Astrocyte (in vitro differentiated cells and primary cell): Measurements from ENCODE around the gene CYBC1. TPM values are rescaled to one million over a fixed set of nuclear protein-coding genes. Genes with fewer than 3 reads are reported as not detected.

Experiments
- DNase-seq: peaks from one replicate; pipeline ENCODE4 v3.0.0-alpha.2; 2010; ENCODE audit warnings: low read depth
- FAIRE-seq: peaks from 2 replicates; lab custom pipeline; 2011; peaks lifted over from hg19 to GRCh38; lab: Jason Lieb, UNC
- H2AFZ ChIP-seq: 2 replicates; pipeline ENCODE4 v1.6.0; 2012; ENCODE audit warnings: low read depth, low read length, inconsistent platforms
- H3K27ac ChIP-seq: 2 replicates; pipeline ENCODE4 v1.5.1; 2011; ENCODE audit warnings: low read depth, low read length, inconsistent platforms
- H3K27me3 ChIP-seq: 2 replicates; pipeline ENCODE4 v1.6.0; 2011; ENCODE audit warnings: low read length, inconsistent platforms; ENCODE audit not compliant: insufficient read depth
- H3K36me3 ChIP-seq: 2 replicates; pipeline ENCODE4 v1.5.1; 2011; ENCODE audit warnings: low read length, inconsistent platforms; ENCODE audit not compliant: insufficient read depth
- H3K4me1 ChIP-seq: 2 replicates; pipeline ENCODE4 v1.5.1; 2011; ENCODE audit warnings: low read length, inconsistent platforms; ENCODE audit not compliant: insufficient read depth
- H3K4me2 ChIP-seq: 2 replicates; pipeline ENCODE4 v1.6.0; 2012; ENCODE audit warnings: low read length, inconsistent platforms
- H3K4me3 ChIP-seq: 2 replicates; pipeline ENCODE4 v1.5.1; 2011; ENCODE audit warnings: low read depth, mild to moderate bottlenecking, low read length, inconsistent platforms; ENCODE audit not compliant: insufficient read depth
- H3K79me2 ChIP-seq: 2 replicates; pipeline ENCODE4 v1.6.0; 2012; ENCODE audit warnings: mild to moderate bottlenecking, low read length, inconsistent platforms; ENCODE audit not compliant: insufficient read depth
- H3K9ac ChIP-seq: 2 replicates; pipeline ENCODE4 v1.6.0; 2012; ENCODE audit warnings: mild to moderate bottlenecking, low read length, inconsistent platforms
- H3K9me3 ChIP-seq: 2 replicates; pipeline ENCODE4 v1.5.1; 2012; ENCODE audit warnings: low read depth, mild to moderate bottlenecking, low read length, inconsistent platforms; ENCODE audit not compliant: insufficient read depth
- H4K20me1 ChIP-seq: 2 replicates; pipeline ENCODE4 v1.6.0; 2012; ENCODE audit warnings: low read length, inconsistent platforms; ENCODE audit not compliant: insufficient read depth
- H3K27ac Mint-ChIP-seq: one replicate; pipeline ENCODE4 v1.8.0; 2021; ENCODE audit warnings: mild to moderate bottlenecking, mixed read lengths; ENCODE audit not compliant: unreplicated experiment
- H3K27me3 Mint-ChIP-seq: one replicate; pipeline ENCODE4 v1.8.0; 2021; ENCODE audit warnings: low read depth, mixed read lengths; ENCODE audit not compliant: unreplicated experiment
- H3K36me3 Mint-ChIP-seq: one replicate; pipeline ENCODE4 v1.8.0; 2021; ENCODE audit warnings: low read depth, mixed read lengths; ENCODE audit not compliant: unreplicated experiment
- H3K4me1 Mint-ChIP-seq: one replicate; pipeline ENCODE4 v1.8.0; 2021; ENCODE audit warnings: low read depth, mixed read lengths; ENCODE audit not compliant: unreplicated experiment
- H3K4me3 Mint-ChIP-seq: one replicate; pipeline ENCODE4 v1.8.0; 2021; ENCODE audit warnings: mild to moderate bottlenecking, moderate library complexity, mixed read lengths; ENCODE audit not compliant: unreplicated experiment
- H3K9me3 Mint-ChIP-seq: one replicate; pipeline ENCODE4 v1.8.0; 2021; ENCODE audit warnings: mild to moderate bottlenecking, mixed read lengths; ENCODE audit not compliant: unreplicated experiment
- EZH2 ChIP-seq: IDR thresholded peaks from 2 replicates; pipeline ENCODE4 v1.6.1; 2012; ENCODE audit warnings: mild to moderate bottlenecking, low read length, inconsistent platforms; ENCODE audit not compliant: insufficient read depth
- total RNA-seq: library from RNA; stranded (reverse); gene quantifications from 2 replicates; pipeline ENCODE4 v1.2.1, GENCODE V29; 2021
- TF ChIP-seq, protein P1 (sequence below): IDR thresholded peaks from 2 replicates; pipeline ENCODE4 v1.5.1; 2011; ENCODE audit warnings: low read depth, mild to moderate bottlenecking, inconsistent platforms, low read length, moderate library complexity; ENCODE audit not compliant: insufficient read depth

The CYBC1 gene
- total RNA-seq, 1 donor from 2014 or later: 67.3 TPM

DNA sequence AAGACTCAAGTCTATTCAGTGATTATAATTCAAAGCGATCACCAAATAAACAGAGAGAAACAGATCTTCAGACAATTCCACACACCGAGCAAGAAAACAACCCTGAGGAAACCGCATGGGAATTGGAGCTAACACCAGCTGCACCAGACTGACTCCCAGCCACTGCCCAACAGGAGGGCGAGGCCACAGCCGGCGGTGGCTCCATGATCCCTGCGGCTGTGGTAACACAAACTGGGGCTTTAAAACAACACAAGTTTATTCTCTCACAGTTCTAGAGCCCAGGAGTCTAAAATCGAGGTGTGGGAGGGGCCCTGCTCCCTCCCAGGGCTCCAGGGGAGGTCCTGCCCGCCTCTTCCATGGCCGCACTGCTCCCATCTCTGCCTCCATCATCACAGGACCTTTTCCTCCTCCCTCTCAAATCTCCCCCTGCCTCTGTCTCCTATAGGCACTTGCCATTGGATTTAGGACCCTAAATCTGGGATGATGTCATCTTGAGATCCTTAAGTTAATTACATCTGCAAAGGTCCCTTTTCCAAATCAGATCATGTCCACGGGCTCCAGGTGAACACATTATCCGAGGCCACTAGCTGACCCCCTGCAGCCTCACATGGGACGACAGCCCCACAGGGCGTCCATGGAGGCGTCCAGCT lies 42.1 kb downstream of the CYBC1 start:
- FAIRE-seq: no peak

DNA sequence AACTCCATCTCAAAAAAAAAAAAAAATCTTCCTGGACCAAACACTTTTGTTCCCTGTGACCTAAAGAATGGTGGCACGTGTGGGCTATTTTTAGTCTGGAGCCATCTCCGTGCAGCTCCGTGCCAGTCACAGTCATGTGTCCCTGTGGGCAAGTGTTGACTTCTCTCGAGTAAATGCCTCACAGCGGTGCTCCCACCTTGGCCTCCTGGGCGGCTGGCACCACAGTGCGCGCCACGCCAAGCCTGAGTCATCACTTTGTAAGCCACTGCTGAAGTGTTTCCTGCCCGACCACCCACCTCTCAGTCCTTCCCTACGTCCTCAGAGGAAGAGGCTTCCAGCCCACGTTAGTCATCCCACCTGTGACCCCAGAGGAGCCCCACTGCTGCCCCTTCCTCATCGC lies 43.3 kb downstream of the CYBC1 start:
- no peak overlapping the region for H2AFZ ChIP-seq
- H3K27ac ChIP-seq: no peak overlapping the region
- H3K4me2 ChIP-seq: peak overlapping the region; percentile 64
- FAIRE-seq: no peak
- H3K4me1 ChIP-seq: peaks cover 8% of the 10 kb centered on the region
- Mint-ChIP-seq H3K27ac (no peak overlapping the region), H3K4me3 (no peak overlapping the region), H3K36me3 (peaks cover 2% of the 10 kb centered on the region), H3K4me1 (peaks cover 9% of the 10 kb centered on the region), H3K9me3 (no peaks in the 10 kb centered on the region), H3K27me3 (no peaks in the 10 kb centered on the region)
- H4K20me1 ChIP-seq: peaks cover 36% of the 10 kb centered on the region
- no peaks in the 10 kb centered on the region for H3K27me3 ChIP-seq
- H3K36me3 ChIP-seq: no peaks in the 10 kb centered on the region
- H3K79me2 ChIP-seq: no peaks in the 10 kb centered on the region
- no peak for TF ChIP-seq EZH2
- TF ChIP-seq, protein P1, sequence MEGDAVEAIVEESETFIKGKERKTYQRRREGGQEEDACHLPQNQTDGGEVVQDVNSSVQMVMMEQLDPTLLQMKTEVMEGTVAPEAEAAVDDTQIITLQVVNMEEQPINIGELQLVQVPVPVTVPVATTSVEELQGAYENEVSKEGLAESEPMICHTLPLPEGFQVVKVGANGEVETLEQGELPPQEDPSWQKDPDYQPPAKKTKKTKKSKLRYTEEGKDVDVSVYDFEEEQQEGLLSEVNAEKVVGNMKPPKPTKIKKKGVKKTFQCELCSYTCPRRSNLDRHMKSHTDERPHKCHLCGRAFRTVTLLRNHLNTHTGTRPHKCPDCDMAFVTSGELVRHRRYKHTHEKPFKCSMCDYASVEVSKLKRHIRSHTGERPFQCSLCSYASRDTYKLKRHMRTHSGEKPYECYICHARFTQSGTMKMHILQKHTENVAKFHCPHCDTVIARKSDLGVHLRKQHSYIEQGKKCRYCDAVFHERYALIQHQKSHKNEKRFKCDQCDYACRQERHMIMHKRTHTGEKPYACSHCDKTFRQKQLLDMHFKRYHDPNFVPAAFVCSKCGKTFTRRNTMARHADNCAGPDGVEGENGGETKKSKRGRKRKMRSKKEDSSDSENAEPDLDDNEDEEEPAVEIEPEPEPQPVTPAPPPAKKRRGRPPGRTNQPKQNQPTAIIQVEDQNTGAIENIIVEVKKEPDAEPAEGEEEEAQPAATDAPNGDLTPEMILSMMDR: no peak
- no peak overlapping the region for H3K4me3 ChIP-seq
- peak overlapping the region; percentile 6 for H3K9ac ChIP-seq
- no peaks in the 10 kb centered on the region for H3K9me3 ChIP-seq
- DNase-seq: peak; percentile 55

More for the DNA sequence above, 42.1 kb downstream of the CYBC1 start:
- Histone ChIP-seq H3K27me3 (no peaks in the 10 kb centered on the region), H3K4me2 (no peak overlapping the region), H3K27ac (no peak overlapping the region), H3K36me3 (no peaks in the 10 kb centered on the region), H3K9ac (no peak overlapping the region), H3K79me2 (no peaks in the 10 kb centered on the region), H4K20me1 (peaks cover 38% of the 10 kb centered on the region), H3K4me1 (peaks cover 8% of the 10 kb centered on the region), H3K9me3 (no peaks in the 10 kb centered on the region), H2AFZ (no peak overlapping the region), H3K4me3 (no peak overlapping the region)
- no peaks in the 10 kb centered on the region for H3K27me3 Mint-ChIP-seq
- no peak overlapping the region for H3K27ac Mint-ChIP-seq
- H3K4me1 Mint-ChIP-seq: peaks cover 7% of the 10 kb centered on the region
- TF ChIP-seq, protein P1: no peak
- TF ChIP-seq EZH2: no peak
- no peak overlapping the region for H3K4me3 Mint-ChIP-seq
- H3K9me3 Mint-ChIP-seq: no peaks in the 10 kb centered on the region
- H3K36me3 Mint-ChIP-seq: peaks cover 2% of the 10 kb centered on the region
- no peak for DNase-seq

GRCh38 chr17:82406131-82406671 lies 44.4 kb downstream of the CYBC1 start:
- H3K9ac ChIP-seq: no peak overlapping the region
- Mint-ChIP-seq H3K36me3 (peaks cover 2% of the 10 kb centered on the region), H3K4me3 (no peak overlapping the region), H3K27me3 (no peaks in the 10 kb centered on the region), H3K27ac (no peak overlapping the region), H3K4me1 (peaks cover 9% of the 10 kb centered on the region), H3K9me3 (no peaks in the 10 kb centered on the region)
- no peaks in the 10 kb centered on the region for H3K27me3 ChIP-seq
- H3K36me3 ChIP-seq: peaks cover 3% of the 10 kb centered on the region
- FAIRE-seq: no peak
- no peaks in the 10 kb centered on the region for H3K79me2 ChIP-seq
- H3K4me3 ChIP-seq: no peak overlapping the region
- no peak overlapping the region for H2AFZ ChIP-seq
- DNase-seq: no peak
- TF ChIP-seq, protein P1: no peak
- no peak for TF ChIP-seq EZH2
- H3K4me2 ChIP-seq: no peak overlapping the region
- no peaks in the 10 kb centered on the region for H3K9me3 ChIP-seq
- peaks cover 27% of the 10 kb centered on the region for H4K20me1 ChIP-seq
- no peak overlapping the region for H3K27ac ChIP-seq
- peaks cover 8% of the 10 kb centered on the region for H3K4me1 ChIP-seq
